GM23338 (cell line): ENCODE data around the gene UPK1A. TPM values are rescaled to one million over a fixed set of nuclear protein-coding genes. Genes with fewer than 3 reads are reported as not detected.

ENCODE experiments used
- CTCF ChIP-seq, 2 experiments: fragments of 200-600 bp in 1 of 2; sonication (generic) in 1 of 2; conservative IDR thresholded peaks; 2 replicates each; pipeline versions ENCODE4 v1.5.1 to v1.6.1; 2016 to 2017; ENCODE audit warnings: antibody characterized with exemption in 2 of 2, low read depth in 2 of 2, mild to moderate bottlenecking in 2 of 2, moderate library complexity in 1 of 2
- ETS1 ChIP-seq: IDR thresholded peaks from 2 replicates; pipeline ENCODE4 v1.6.1; 2016; ENCODE audit warnings: antibody characterized with exemption
- EZH2 ChIP-seq: fragments of 200-600 bp; sonication (generic); IDR thresholded peaks from one replicate; pipeline ENCODE4 v1.8.0; 2017; ENCODE audit warnings: antibody characterized with exemption, mild to moderate bottlenecking, low read depth; ENCODE audit not compliant: unreplicated experiment
- REST ChIP-seq: IDR thresholded peaks from one replicate; pipeline ENCODE4 v1.6.1; 2018; ENCODE audit warnings: antibody characterized with exemption; ENCODE audit not compliant: unreplicated experiment
- ZNF331 ChIP-seq: fragments of 250-450 bp; sonication (Bioruptor Pico); IDR thresholded peaks from 2 replicates; pipeline ENCODE4 v1.5.0; 2020; ENCODE audit warnings: low read depth, mild to moderate bottlenecking, moderate library complexity
- polyA plus RNA-seq: library from polyadenylated mRNA; unstranded; fragments of >200 nt; fragmentation: Nextera tagmentation; extraction: Ambion mirVana; gene quantifications from 2 replicates; pipeline ENCODE4 v1.2.1, GENCODE V29; 2016
- total RNA-seq: library from RNA; depleted of rRNA; stranded (reverse); fragments of >200 nt; shearing (Covaris generic); gene quantifications from 2 replicates; pipeline ENCODE4 v1.2.3, GENCODE V29; 2014
- TF ChIP-seq, protein P1 (sequence below): fragments of 250-450 bp; sonication (Bioruptor Pico); IDR thresholded peaks from 2 replicates; pipeline ENCODE4 v1.5.0; 2020; ENCODE audit warnings: mild to moderate bottlenecking, moderate library complexity

The UPK1A gene
- total and polyA plus RNA-seq, 2 experiments from 2014 or later = 0.42 to 1.5 TPM

DNA sequence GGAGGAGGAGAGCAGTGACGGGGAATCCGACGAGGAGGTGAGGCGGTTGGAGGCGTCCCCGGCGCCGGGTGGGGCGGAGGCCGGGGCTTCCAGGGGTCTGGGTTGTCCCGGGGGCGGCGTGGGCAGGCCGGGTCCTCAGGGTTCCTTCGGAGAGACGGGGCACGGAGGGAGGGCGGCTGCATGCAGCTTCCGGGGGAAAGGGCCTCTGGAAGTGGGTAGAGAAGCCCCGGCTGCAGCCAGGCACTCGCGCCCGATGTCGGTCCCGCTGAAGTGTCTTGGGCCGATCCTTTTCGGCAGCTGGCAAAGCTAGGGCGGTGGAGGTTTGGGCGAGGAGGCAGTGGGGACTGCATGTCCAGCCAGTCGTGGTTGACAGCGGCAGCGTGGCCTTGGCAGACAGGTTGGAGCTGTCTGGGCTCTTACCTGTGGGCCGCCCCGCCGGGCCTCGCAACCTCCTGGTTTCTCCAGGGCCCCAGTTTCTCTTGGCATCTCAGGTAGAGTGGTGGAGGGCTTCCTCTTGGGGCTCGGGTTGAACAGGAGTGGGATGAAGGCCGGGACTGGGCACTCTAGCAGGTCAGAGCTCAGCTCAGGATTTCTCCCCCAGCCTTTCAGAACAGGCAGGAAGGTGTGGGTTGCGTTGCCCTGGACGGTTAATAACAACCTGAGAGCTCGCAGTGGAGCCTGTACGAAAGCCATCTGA is 52.2 kb downstream of the UPK1A start (continued):
- TF ChIP-seq, protein P1, sequence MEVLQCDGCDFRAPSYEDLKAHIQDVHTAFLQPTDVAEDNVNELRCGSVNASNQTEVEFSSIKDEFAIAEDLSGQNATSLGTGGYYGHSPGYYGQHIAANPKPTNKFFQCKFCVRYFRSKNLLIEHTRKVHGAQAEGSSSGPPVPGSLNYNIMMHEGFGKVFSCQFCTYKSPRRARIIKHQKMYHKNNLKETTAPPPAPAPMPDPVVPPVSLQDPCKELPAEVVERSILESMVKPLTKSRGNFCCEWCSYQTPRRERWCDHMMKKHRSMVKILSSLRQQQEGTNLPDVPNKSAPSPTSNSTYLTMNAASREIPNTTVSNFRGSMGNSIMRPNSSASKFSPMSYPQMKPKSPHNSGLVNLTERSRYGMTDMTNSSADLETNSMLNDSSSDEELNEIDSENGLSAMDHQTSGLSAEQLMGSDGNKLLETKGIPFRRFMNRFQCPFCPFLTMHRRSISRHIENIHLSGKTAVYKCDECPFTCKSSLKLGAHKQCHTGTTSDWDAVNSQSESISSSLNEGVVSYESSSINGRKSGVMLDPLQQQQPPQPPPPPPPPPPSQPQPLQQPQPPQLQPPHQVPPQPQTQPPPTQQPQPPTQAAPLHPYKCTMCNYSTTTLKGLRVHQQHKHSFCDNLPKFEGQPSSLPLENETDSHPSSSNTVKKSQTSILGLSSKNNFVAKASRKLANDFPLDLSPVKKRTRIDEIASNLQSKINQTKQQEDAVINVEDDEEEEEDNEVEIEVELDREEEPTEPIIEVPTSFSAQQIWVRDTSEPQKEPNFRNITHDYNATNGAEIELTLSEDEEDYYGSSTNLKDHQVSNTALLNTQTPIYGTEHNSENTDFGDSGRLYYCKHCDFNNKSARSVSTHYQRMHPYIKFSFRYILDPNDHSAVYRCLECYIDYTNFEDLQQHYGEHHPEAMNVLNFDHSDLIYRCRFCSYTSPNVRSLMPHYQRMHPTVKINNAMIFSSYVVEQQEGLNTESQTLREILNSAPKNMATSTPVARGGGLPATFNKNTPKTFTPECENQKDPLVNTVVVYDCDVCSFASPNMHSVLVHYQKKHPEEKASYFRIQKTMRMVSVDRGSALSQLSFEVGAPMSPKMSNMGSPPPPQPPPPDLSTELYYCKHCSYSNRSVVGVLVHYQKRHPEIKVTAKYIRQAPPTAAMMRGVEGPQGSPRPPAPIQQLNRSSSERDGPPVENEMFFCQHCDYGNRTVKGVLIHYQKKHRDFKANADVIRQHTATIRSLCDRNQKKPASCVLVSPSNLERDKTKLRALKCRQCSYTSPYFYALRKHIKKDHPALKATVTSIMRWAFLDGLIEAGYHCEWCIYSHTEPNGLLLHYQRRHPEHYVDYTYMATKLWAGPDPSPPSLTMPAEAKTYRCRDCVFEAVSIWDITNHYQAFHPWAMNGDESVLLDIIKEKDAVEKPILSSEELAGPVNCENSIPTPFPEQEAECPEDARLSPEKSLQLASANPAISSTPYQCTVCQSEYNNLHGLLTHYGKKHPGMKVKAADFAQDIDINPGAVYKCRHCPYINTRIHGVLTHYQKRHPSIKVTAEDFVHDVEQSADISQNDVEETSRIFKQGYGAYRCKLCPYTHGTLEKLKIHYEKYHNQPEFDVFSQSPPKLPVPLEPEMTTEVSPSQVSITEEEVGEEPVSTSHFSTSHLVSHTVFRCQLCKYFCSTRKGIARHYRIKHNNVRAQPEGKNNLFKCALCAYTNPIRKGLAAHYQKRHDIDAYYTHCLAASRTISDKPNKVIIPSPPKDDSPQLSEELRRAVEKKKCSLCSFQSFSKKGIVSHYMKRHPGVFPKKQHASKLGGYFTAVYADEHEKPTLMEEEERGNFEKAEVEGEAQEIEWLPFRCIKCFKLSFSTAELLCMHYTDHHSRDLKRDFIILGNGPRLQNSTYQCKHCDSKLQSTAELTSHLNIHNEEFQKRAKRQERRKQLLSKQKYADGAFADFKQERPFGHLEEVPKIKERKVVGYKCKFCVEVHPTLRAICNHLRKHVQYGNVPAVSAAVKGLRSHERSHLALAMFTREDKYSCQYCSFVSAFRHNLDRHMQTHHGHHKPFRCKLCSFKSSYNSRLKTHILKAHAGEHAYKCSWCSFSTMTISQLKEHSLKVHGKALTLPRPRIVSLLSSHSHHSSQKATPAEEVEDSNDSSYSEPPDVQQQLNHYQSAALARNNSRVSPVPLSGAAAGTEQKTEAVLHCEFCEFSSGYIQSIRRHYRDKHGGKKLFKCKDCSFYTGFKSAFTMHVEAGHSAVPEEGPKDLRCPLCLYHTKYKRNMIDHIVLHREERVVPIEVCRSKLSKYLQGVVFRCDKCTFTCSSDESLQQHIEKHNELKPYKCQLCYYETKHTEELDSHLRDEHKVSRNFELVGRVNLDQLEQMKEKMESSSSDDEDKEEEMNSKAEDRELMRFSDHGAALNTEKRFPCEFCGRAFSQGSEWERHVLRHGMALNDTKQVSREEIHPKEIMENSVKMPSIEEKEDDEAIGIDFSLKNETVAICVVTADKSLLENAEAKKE (CRISPR knock-in tag) = no peak
- TF ChIP-seq CTCF (conservative IDR thresholded peaks at IDR 0.05; ENCODE audit: low read depth in 2 of 2) = no peak
- no peak for TF ChIP-seq ETS1
- no peak for TF ChIP-seq ZNF331 (CRISPR knock-in tag)
- TF ChIP-seq EZH2 = no peak
- no peak for TF ChIP-seq REST
